Spleen (tissue), 7 donors: Measurements from ENCODE around the gene RET.

Source experiments
- CTCF ChIP-seq, 11 experiments: fragments of 200-600 bp in 7 of 11; fragments of 450-650 bp in 4 of 11; sonication (generic) in 4 of 11; IDR thresholded peaks in 8 of 11; conservative IDR thresholded peaks in 3 of 11; 1 replicate in 7 of 11; 2 replicates in 4 of 11; pipeline versions ENCODE4 v1.4.0 to v1.8.0; 2016 to 2021; ENCODE audit warnings: antibody characterized with exemption in 11 of 11, inconsistent platforms in 4 of 11, mild to moderate bottlenecking in 1 of 11
- POLR2A ChIP-seq, 3 donors: fragments of 450-650 bp; IDR thresholded peaks; one replicate each; pipeline ENCODE4 v1.5.1; 2017; ENCODE audit warnings: antibody characterized with exemption in 3 of 3, mild to moderate bottlenecking in 1 of 3
- POLR2AphosphoS5 ChIP-seq, 3 donors: sonication (generic); formaldehyde crosslinking; IDR thresholded peaks; one replicate each; pipeline ENCODE4 v1.5.1; 2017; ENCODE audit warnings: antibody characterized with exemption in 3 of 3
- donor health status: DM: no; HTN: no; CAD: no; lungs with moderate emphysema.
- donor health status: DM: no; HTN: no; CAD: no.
- donor health status: DM: no; HTN: no; CAD: no.

GRCh38 chr10:43134126-43134905 is 57.4 kb downstream of the RET start:
- TF ChIP-seq POLR2A (IDR thresholded peaks at IDR 0.05) (no peak), POLR2AphosphoS5 (IDR thresholded peaks at IDR 0.05) (no peak), CTCF (IDR thresholded peaks at IDR 0.05 in 8 of 11, conservative IDR thresholded peaks at IDR 0.05 in 3 of 11) (no peak)
